Measurements from ENCODE around the gene RASSF6. TPM values are rescaled to one million over a fixed set of nuclear protein-coding genes. Genes with fewer than 3 reads are reported as not detected.

The RASSF6 gene
- total RNA-seq, 1 experiment from 2014 or later, result 0.15 TPM

GRCh38 chr4:73540826-73541225 lies 79.4 kb downstream of the RASSF6 start:
- CTCF ChIA-PET, result no interaction called here
- peaks cover 3% of the 10 kb centered on the region; the same call in 1 of the 2 replicates for H3K36me3 Mint-ChIP-seq

DNA sequence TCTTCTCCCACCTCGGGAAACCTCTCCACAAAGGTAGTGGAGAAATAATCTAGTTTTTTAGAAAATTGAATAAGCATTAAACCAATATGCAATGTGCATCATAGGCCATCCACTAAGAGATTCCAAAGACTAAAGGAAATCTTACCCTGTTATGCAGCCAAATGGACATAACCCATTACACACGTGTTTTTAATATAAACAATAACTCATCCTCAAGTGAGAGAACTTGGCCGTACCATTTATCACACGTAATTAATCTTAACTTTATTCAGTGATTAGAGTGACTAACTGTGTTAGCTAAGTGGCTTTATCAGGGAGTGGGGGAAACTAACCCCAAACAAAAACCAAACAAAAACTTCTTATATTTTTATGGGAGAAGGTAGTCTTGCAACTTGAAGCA lies 80.8 kb downstream of the RASSF6 start:
- Mint-ChIP-seq H3K27me3 (ENCODE audit: low read depth) (no peaks in the 10 kb centered on the region), H3K4me3 (no peak overlapping the region), H3K9me3 (peaks cover 9% of the 10 kb centered on the region), H3K27ac (no peak overlapping the region), H3K4me1 (no peaks in the 10 kb centered on the region), H3K36me3 (peaks cover 3% of the 10 kb centered on the region; the same call in 1 of the 2 replicates)
- no peak for ATAC-seq
- POLR2A ChIA-PET, result no interaction called here
- CTCF ChIA-PET, result no interaction called here
- no peak for DNase-seq (ENCODE audit: low spot score)
- TF ChIP-seq ZBTB21 (CRISPR knock-in tag; IDR thresholded peaks at IDR 0.05; ENCODE audit: borderline replicate concordance) (no peak), ZNF396 (CRISPR knock-in tag; IDR thresholded peaks at IDR 0.05; ENCODE audit: borderline replicate concordance) (no peak), FOXP1 (CRISPR knock-in tag; IDR thresholded peaks at IDR 0.05; ENCODE audit: borderline replicate concordance) (no peak), NFE2L1 (CRISPR knock-in tag; IDR thresholded peaks at IDR 0.05) (no peak), ZNF425 (CRISPR knock-in tag; conservative IDR thresholded peaks at IDR 0.05) (no peak), CREM (CRISPR knock-in tag; IDR thresholded peaks at IDR 0.05) (no peak), NFATC4 (CRISPR knock-in tag; IDR thresholded peaks at IDR 0.05) (no peak), ATF1 (CRISPR knock-in tag; IDR thresholded peaks at IDR 0.05) (no peak)
- TF ChIP-seq, protein P1, sequence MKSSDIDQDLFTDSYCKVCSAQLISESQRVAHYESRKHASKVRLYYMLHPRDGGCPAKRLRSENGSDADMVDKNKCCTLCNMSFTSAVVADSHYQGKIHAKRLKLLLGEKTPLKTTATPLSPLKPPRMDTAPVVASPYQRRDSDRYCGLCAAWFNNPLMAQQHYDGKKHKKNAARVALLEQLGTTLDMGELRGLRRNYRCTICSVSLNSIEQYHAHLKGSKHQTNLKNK (CRISPR knock-in tag; IDR thresholded peaks at IDR 0.05), result no peak
- TF ChIP-seq, protein P2, sequence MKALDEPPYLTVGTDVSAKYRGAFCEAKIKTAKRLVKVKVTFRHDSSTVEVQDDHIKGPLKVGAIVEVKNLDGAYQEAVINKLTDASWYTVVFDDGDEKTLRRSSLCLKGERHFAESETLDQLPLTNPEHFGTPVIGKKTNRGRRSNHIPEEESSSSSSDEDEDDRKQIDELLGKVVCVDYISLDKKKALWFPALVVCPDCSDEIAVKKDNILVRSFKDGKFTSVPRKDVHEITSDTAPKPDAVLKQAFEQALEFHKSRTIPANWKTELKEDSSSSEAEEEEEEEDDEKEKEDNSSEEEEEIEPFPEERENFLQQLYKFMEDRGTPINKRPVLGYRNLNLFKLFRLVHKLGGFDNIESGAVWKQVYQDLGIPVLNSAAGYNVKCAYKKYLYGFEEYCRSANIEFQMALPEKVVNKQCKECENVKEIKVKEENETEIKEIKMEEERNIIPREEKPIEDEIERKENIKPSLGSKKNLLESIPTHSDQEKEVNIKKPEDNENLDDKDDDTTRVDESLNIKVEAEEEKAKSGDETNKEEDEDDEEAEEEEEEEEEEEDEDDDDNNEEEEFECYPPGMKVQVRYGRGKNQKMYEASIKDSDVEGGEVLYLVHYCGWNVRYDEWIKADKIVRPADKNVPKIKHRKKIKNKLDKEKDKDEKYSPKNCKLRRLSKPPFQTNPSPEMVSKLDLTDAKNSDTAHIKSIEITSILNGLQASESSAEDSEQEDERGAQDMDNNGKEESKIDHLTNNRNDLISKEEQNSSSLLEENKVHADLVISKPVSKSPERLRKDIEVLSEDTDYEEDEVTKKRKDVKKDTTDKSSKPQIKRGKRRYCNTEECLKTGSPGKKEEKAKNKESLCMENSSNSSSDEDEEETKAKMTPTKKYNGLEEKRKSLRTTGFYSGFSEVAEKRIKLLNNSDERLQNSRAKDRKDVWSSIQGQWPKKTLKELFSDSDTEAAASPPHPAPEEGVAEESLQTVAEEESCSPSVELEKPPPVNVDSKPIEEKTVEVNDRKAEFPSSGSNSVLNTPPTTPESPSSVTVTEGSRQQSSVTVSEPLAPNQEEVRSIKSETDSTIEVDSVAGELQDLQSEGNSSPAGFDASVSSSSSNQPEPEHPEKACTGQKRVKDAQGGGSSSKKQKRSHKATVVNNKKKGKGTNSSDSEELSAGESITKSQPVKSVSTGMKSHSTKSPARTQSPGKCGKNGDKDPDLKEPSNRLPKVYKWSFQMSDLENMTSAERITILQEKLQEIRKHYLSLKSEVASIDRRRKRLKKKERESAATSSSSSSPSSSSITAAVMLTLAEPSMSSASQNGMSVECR (CRISPR knock-in tag; IDR thresholded peaks at IDR 0.05; ENCODE audit: borderline replicate concordance), result no peak

More at GRCh38 chr4:73540826-73541225, 79.4 kb downstream of the RASSF6 start:
- Mint-ChIP-seq H3K4me1 (no peaks in the 10 kb centered on the region), H3K9me3 (peaks cover 18% of the 10 kb centered on the region), H3K27me3 (ENCODE audit: low read depth) (no peaks in the 10 kb centered on the region), H3K4me3 (no peak overlapping the region), H3K27ac (no peak overlapping the region)
- POLR2A ChIA-PET, result no interaction called here
- no peak for TF ChIP-seq HMGXB4 (CRISPR knock-in tag; IDR thresholded peaks at IDR 0.05)
- no peak for TF ChIP-seq CREM (CRISPR knock-in tag; IDR thresholded peaks at IDR 0.05)
- TF ChIP-seq, protein P3, sequence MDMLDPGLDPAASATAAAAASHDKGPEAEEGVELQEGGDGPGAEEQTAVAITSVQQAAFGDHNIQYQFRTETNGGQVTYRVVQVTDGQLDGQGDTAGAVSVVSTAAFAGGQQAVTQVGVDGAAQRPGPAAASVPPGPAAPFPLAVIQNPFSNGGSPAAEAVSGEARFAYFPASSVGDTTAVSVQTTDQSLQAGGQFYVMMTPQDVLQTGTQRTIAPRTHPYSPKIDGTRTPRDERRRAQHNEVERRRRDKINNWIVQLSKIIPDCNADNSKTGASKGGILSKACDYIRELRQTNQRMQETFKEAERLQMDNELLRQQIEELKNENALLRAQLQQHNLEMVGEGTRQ (CRISPR knock-in tag; IDR thresholded peaks at IDR 0.05), result no peak
- no peak for TF ChIP-seq ERG (CRISPR knock-in tag; IDR thresholded peaks at IDR 0.05)
- no peak for TF ChIP-seq SP1 (CRISPR knock-in tag; conservative IDR thresholded peaks at IDR 0.05)
- no peak for TF ChIP-seq FOXJ3 (CRISPR knock-in tag; IDR thresholded peaks at IDR 0.05; ENCODE audit: borderline replicate concordance)
- TF ChIP-seq SMAD4 (CRISPR knock-in tag; IDR thresholded peaks at IDR 0.05), result no peak
- TF ChIP-seq OVOL2 (CRISPR knock-in tag; IDR thresholded peaks at IDR 0.05; ENCODE audit: borderline replicate concordance), result no peak
- no peak for TF ChIP-seq USF1 (CRISPR knock-in tag; IDR thresholded peaks at IDR 0.05)
- TF ChIP-seq E2F4 (CRISPR knock-in tag; IDR thresholded peaks at IDR 0.05; ENCODE audit: borderline replicate concordance, low read depth), result no peak
- DNase-seq (ENCODE audit: low spot score), result no peak
- ATAC-seq, result no peak

Measured in WTC11 (cell line).